WTC11 (cell line): Measurements from ENCODE around the gene ELMO1. TPM values are rescaled to one million over a fixed set of nuclear protein-coding genes. Genes with fewer than 3 reads are reported as not detected.

Source experiments
- ATAC-seq: fragments of 200-7000 bp; cut with Tn5 transposase; 2 replicates; pipeline ENCODE4 v1.10.0; 2021; ENCODE audit warnings: mild to moderate bottlenecking, moderate library complexity
- CTCF ChIA-PET: fragments of 300-600 bp; sonication (Branson Sonifier 250); formaldehyde crosslinking; loops from one replicate; lab custom pipeline; 2021; ENCODE audit warnings: antibody characterized with exemption; lab: Charles Lee
- POLR2A ChIA-PET: fragments of 350-600 bp; sonication (Branson Sonifier 250); formaldehyde crosslinking; loops from one replicate; lab custom pipeline; 2021; ENCODE audit warnings: antibody characterized with exemption; lab: Charles Lee
- DNase-seq: peaks from one replicate; pipeline ENCODE4 v3.0.0; 2021; ENCODE audit warnings: low spot score
- H3K27ac Mint-ChIP-seq: 2 replicates; pipeline ENCODE4 v1.8.0; 2021; ENCODE audit warnings: mixed read lengths
- H3K27me3 Mint-ChIP-seq: 2 replicates; pipeline ENCODE4 v1.8.0; 2021; ENCODE audit warnings: low read depth, mild to moderate bottlenecking, moderate library complexity, mixed read lengths
- H3K36me3 Mint-ChIP-seq: 2 replicates; pipeline ENCODE4 v1.8.0; 2021; ENCODE audit warnings: mixed read lengths
- H3K4me1 Mint-ChIP-seq: 2 replicates; pipeline ENCODE4 v1.8.0; 2022; ENCODE audit warnings: mixed read lengths
- H3K4me3 Mint-ChIP-seq: 2 replicates; pipeline ENCODE4 v1.8.0; 2021; ENCODE audit warnings: mild to moderate bottlenecking, moderate library complexity, mixed read lengths
- H3K9me3 Mint-ChIP-seq: 2 replicates; pipeline ENCODE4 v1.8.0; 2021; ENCODE audit warnings: mixed read lengths
- CREM ChIP-seq: sonication (generic); formaldehyde crosslinking; IDR thresholded peaks from 2 replicates; pipeline ENCODE4 v1.8.1; 2022; ENCODE audit warnings: mild to moderate bottlenecking, missing genetic modification reagents, moderate library complexity
- CTCF ChIP-seq: fragments of 200-600 bp; IDR thresholded peaks from 2 replicates; pipeline ENCODE4 v1.8.0; 2022; ENCODE audit warnings: antibody characterized with exemption
- E2F5 ChIP-seq: sonication (generic); formaldehyde crosslinking; IDR thresholded peaks from 2 replicates; pipeline ENCODE4 v1.8.1; 2022; ENCODE audit warnings: mild to moderate bottlenecking, moderate library complexity, missing genetic modification reagents
- EMX1 ChIP-seq: fragments of 250-450 bp; sonication (Bioruptor Pico); IDR thresholded peaks from 2 replicates; pipeline ENCODE4 v1.8.0; 2021; ENCODE audit warnings: mild to moderate bottlenecking
- FOXJ3 ChIP-seq: sonication (generic); formaldehyde crosslinking; IDR thresholded peaks from 2 replicates; pipeline ENCODE4 v1.9.0; 2021; ENCODE audit warnings: missing genetic modification reagents, mild to moderate bottlenecking, borderline replicate concordance
- FOXP1 ChIP-seq: sonication (generic); formaldehyde crosslinking; IDR thresholded peaks from 2 replicates; pipeline ENCODE4 v1.8.0; 2022; ENCODE audit warnings: missing genetic modification reagents, mild to moderate bottlenecking, moderate library complexity, borderline replicate concordance
- HMGXB4 ChIP-seq: sonication (generic); formaldehyde crosslinking; IDR thresholded peaks from 2 replicates; pipeline ENCODE4 v1.8.1; 2023; ENCODE audit warnings: mild to moderate bottlenecking, moderate library complexity, missing genetic modification reagents
- JAZF1 ChIP-seq: fragments of 250-450 bp; sonication (Bioruptor Pico); IDR thresholded peaks from 2 replicates; pipeline ENCODE4 v1.9.0; 2021; ENCODE audit warnings: moderate library complexity, mild to moderate bottlenecking, inconsistent platforms
- NFYB ChIP-seq: sonication (generic); formaldehyde crosslinking; conservative IDR thresholded peaks from 2 replicates; pipeline ENCODE4 v1.8.0; 2022; ENCODE audit warnings: low read depth, missing genetic modification reagents
- NR2C2 ChIP-seq: sonication (generic); formaldehyde crosslinking; IDR thresholded peaks from 2 replicates; pipeline ENCODE4 v1.8.0; 2022; ENCODE audit warnings: mild to moderate bottlenecking, missing genetic modification reagents
- PRDM15 ChIP-seq: sonication (generic); formaldehyde crosslinking; IDR thresholded peaks from 2 replicates; pipeline ENCODE4 v1.8.0; 2022; ENCODE audit warnings: missing genetic modification reagents
- RORB ChIP-seq: fragments of 250-450 bp; sonication (Bioruptor Pico); IDR thresholded peaks from 2 replicates; pipeline ENCODE4 v1.9.0; 2021; ENCODE audit warnings: mild to moderate bottlenecking
- SOX15 ChIP-seq: fragments of 250-450 bp; sonication (Bioruptor Pico); IDR thresholded peaks from 2 replicates; pipeline ENCODE4 v1.9.0; 2021; ENCODE audit warnings: mild to moderate bottlenecking
- SP1 ChIP-seq: sonication (generic); formaldehyde crosslinking; conservative IDR thresholded peaks from 2 replicates; pipeline ENCODE4 v1.8.1; 2022; ENCODE audit warnings: missing genetic modification reagents
- STAT6 ChIP-seq: sonication (generic); formaldehyde crosslinking; conservative IDR thresholded peaks from 2 replicates; pipeline ENCODE4 v1.8.1; 2023; ENCODE audit warnings: mild to moderate bottlenecking, low read depth, missing genetic modification reagents, moderate library complexity
- ZBTB43 ChIP-seq: sonication (generic); formaldehyde crosslinking; IDR thresholded peaks from 2 replicates; pipeline ENCODE4 v1.8.1; 2023; ENCODE audit warnings: mild to moderate bottlenecking, missing genetic modification reagents
- ZMAT4 ChIP-seq: fragments of 250-450 bp; sonication (Bioruptor Pico); IDR thresholded peaks from 2 replicates; pipeline ENCODE4 v1.9.0; 2021; ENCODE audit warnings: mild to moderate bottlenecking
- ZNF263 ChIP-seq: sonication (generic); formaldehyde crosslinking; IDR thresholded peaks from 2 replicates; pipeline ENCODE4 v1.8.1; 2022; ENCODE audit warnings: low read depth, mild to moderate bottlenecking, moderate library complexity, missing genetic modification reagents
- ZNF281 ChIP-seq: sonication (generic); formaldehyde crosslinking; IDR thresholded peaks from 2 replicates; pipeline ENCODE4 v1.8.0; 2023; ENCODE audit warnings: mild to moderate bottlenecking, missing genetic modification reagents
- ZNF317 ChIP-seq: sonication (generic); formaldehyde crosslinking; IDR thresholded peaks from 2 replicates; pipeline ENCODE4 v1.8.1; 2023; ENCODE audit warnings: low read depth, mild to moderate bottlenecking, moderate library complexity, missing genetic modification reagents, borderline replicate concordance
- ZNF423 ChIP-seq: fragments of 250-450 bp; sonication (Bioruptor Pico); IDR thresholded peaks from 2 replicates; pipeline ENCODE4 v2.1.2; 2022; ENCODE audit warnings: mild to moderate bottlenecking, moderate library complexity
- total RNA-seq: library from RNA; stranded (reverse); gene quantifications from 3 replicates; pipeline ENCODE4 v1.2.3, GENCODE V29; 2021

Gene ELMO1
- total RNA-seq, 1 experiment from 2014 or later: 19.4 TPM

GRCh38 chr7:36979810-36980248 lies 468.8 kb downstream of the ELMO1 start (continued):
- TF ChIP-seq ZNF281 (CRISPR knock-in tag) (no peak), ZNF263 (CRISPR knock-in tag) (no peak), STAT6 (no peak), CTCF (no peak), RORB (CRISPR knock-in tag) (no peak), FOXP1 (CRISPR knock-in tag) (no peak), CREM (CRISPR knock-in tag) (no peak)

GRCh38 chr7:36978461-36978860 lies 470.2 kb downstream of the ELMO1 start:
- ChIA-PET CTCF (interaction anchor here (2.5 kb wide), 1 partner anchor 204 kb away, joined by 11 read pairs; no protein-coding TSS in a partner anchor), POLR2A (no interaction called here)
- ATAC-seq: no peak
- H3K36me3 Mint-ChIP-seq: peaks cover 3% of the 10 kb centered on the region; the same call in 1 of the 2 replicates
- H3K27me3 Mint-ChIP-seq: no peaks in the 10 kb centered on the region
- H3K27ac Mint-ChIP-seq: no peak overlapping the region
- no peak for DNase-seq
- peaks cover 4% of the 10 kb centered on the region; the same call in 1 of the 2 replicates for H3K9me3 Mint-ChIP-seq
- H3K4me1 Mint-ChIP-seq: peaks cover 5% of the 10 kb centered on the region
- no peak overlapping the region for H3K4me3 Mint-ChIP-seq
- TF ChIP-seq NR2C2 (CRISPR knock-in tag): no peak
- TF ChIP-seq HMGXB4 (CRISPR knock-in tag): no peak
- TF ChIP-seq FOXP1 (CRISPR knock-in tag): no peak
- TF ChIP-seq SOX15 (CRISPR knock-in tag): no peak
- TF ChIP-seq NFYB (CRISPR knock-in tag): no peak
- TF ChIP-seq RORB (CRISPR knock-in tag): no peak
- no peak for TF ChIP-seq ZBTB43 (CRISPR knock-in tag)
- no peak for TF ChIP-seq ZMAT4 (CRISPR knock-in tag)
- no peak for TF ChIP-seq ZNF423 (CRISPR knock-in tag)
- no peak for TF ChIP-seq E2F5 (CRISPR knock-in tag)
- no peak for TF ChIP-seq ZNF317 (CRISPR knock-in tag)
- no peak for TF ChIP-seq PRDM15 (CRISPR knock-in tag)
- no peak for TF ChIP-seq JAZF1 (CRISPR knock-in tag)
- no peak for TF ChIP-seq EMX1
- TF ChIP-seq FOXJ3 (CRISPR knock-in tag): no peak
- no peak for TF ChIP-seq SP1
